KMS-11 (cell line): Measurements from ENCODE around the gene ZRSR2.
"Not testable (repeated sequence)": the region's sequence is repeated elsewhere in the genome, so short reads cannot be mapped to it uniquely, and the experiment has no call there.

Experiments
- H2AFZ ChIP-seq: fragments of 200-600 bp; sonication (generic); 2 replicates; pipeline ENCODE4 v1.6.1; 2016; ENCODE audit warnings: antibody characterized with exemption, mixed run types, low read depth
- H3K27ac ChIP-seq: fragments of 200-600 bp; sonication (generic); 2 replicates; pipeline ENCODE4 v1.6.1; 2016; ENCODE audit warnings: mild to moderate bottlenecking, mixed run types
- H3K27me3 ChIP-seq: fragments of 200-600 bp; sonication (generic); 2 replicates; pipeline ENCODE4 v1.6.1; 2017; ENCODE audit warnings: mild to moderate bottlenecking, low read depth, mixed run types, moderate library complexity; ENCODE audit not compliant: insufficient read depth
- H3K36me3 ChIP-seq: fragments of 200-600 bp; sonication (generic); 2 replicates; pipeline ENCODE4 v1.6.1; 2017; ENCODE audit warnings: mild to moderate bottlenecking, mixed run types; ENCODE audit not compliant: insufficient read depth
- H3K4me1 ChIP-seq: fragments of 200-600 bp; sonication (generic); 2 replicates; pipeline ENCODE4 v1.6.1; 2016; ENCODE audit warnings: mild to moderate bottlenecking, low read depth, mixed run types; ENCODE audit not compliant: poor library complexity, severe bottlenecking
- H3K4me2 ChIP-seq: fragments of 200-600 bp; sonication (generic); 2 replicates; pipeline ENCODE4 v1.7.0; 2016; ENCODE audit warnings: mild to moderate bottlenecking, mixed run types
- H3K4me3 ChIP-seq: fragments of 200-600 bp; sonication (generic); IDR thresholded peaks from 2 replicates; pipeline ENCODE4 v1.6.1; 2017; ENCODE audit warnings: low read depth, low read length, mixed read lengths; ENCODE audit not compliant: insufficient read depth
- H3K79me2 ChIP-seq: fragments of 200-600 bp; sonication (generic); 2 replicates; pipeline ENCODE4 v1.6.1; 2016; ENCODE audit warnings: low read depth, mixed run types; ENCODE audit not compliant: insufficient read depth
- H3K9ac ChIP-seq: fragments of 200-600 bp; sonication (generic); 2 replicates; pipeline ENCODE4 v1.6.1; 2016; ENCODE audit warnings: mild to moderate bottlenecking, mixed run types
- H4K20me1 ChIP-seq: fragments of 200-600 bp; sonication (generic); 2 replicates; pipeline ENCODE4 v1.6.1; 2016; ENCODE audit warnings: mild to moderate bottlenecking, mixed run types; ENCODE audit not compliant: insufficient read depth
- CTCF ChIP-seq: fragments of 200-600 bp; sonication (generic); conservative IDR thresholded peaks from 2 replicates; pipeline ENCODE4 v1.6.1; 2017; ENCODE audit warnings: low read depth, mild to moderate bottlenecking, antibody characterized with exemption, low read length, moderate library complexity, mixed read lengths

ZRSR2 gene

DNA sequence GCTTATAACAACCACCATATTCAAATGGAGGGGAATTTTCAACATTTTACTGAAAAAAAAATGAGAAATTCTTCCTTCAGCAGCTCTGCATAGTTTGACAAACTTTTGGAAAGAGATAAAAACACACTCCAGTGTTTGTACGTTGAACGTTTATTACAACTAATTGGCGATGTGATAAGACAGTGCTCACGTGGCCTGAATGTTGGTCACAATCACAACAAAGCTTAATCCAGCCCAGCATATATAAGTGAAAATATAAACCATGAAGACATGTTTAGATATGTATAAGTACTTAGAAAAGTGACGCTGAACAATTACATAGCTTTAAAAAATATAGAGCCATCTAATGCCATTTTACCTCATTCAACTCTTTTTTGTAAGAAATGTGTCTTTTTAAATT is 35.7 kb downstream of the ZRSR2 start:
- Histone ChIP-seq H3K79me2 (no peaks in the 10 kb centered on the region), H3K27me3 (no peaks in the 10 kb centered on the region), H3K4me3 (no peak overlapping the region), H3K4me2 (no peak overlapping the region), H2AFZ (no peak overlapping the region), H3K27ac (no peak overlapping the region), H3K9ac (no peak overlapping the region), H3K36me3 (no peaks in the 10 kb centered on the region), H3K4me1 (no peaks in the 10 kb centered on the region), H4K20me1 (no peaks in the 10 kb centered on the region)
- no peak for TF ChIP-seq CTCF

DNA sequence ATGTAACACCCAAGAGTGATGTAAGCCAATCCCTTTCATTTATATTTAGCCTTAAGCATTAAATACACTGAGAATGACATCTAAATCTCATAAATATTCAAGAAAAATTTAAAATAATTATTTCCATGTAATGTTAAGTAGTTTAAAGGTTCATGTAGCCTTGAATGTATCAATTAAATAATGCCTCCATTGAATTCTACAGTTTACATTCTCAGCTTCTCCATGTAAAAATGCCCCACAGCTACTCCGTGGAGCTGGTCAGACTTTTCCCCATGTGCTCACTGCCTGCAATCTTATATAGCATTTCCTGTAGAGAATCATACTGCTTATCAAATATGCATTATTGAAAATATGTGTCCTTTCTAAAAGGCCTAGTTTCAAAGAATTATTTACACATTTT is 38.9 kb downstream of the ZRSR2 start:
- Histone ChIP-seq H3K79me2 (no peaks in the 10 kb centered on the region), H3K9ac (no peak overlapping the region), H3K4me3 (no peak overlapping the region), H3K4me2 (no peak overlapping the region), H3K27me3 (no peaks in the 10 kb centered on the region), H3K4me1 (no peaks in the 10 kb centered on the region), H4K20me1 (no peaks in the 10 kb centered on the region), H3K27ac (no peak overlapping the region), H3K36me3 (no peaks in the 10 kb centered on the region), H2AFZ (no peak overlapping the region)
- TF ChIP-seq CTCF: no peak

- not testable (repeated sequence) for H3K79me2 ChIP-seq, H3K36me3 ChIP-seq, H4K20me1 ChIP-seq
Observed at GRCh38 chrX:15831347-15831746, 41.1 kb downstream of the ZRSR2 start.

DNA sequence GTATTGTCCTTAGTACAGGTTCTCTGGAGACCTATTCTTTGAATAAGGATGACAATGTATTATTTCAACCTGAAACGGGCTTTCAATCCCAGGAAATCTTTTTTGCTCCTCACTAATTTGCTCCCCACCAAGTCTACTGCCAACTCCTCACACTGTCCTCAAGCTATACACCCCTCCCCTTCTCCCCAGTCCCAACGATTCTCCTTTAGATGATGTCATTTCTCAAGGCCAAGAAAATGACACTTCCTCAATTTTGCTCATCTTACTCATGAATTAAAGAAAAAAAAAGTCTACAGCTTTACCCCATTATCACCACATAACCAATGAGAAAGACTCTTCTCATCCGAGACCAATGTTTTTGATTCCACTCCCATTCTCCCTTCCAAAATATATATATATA is 43.8 kb downstream of the ZRSR2 start:
- Histone ChIP-seq H3K4me2 (no peak overlapping the region), H3K4me3 (no peak overlapping the region), H3K4me1 (no peaks in the 10 kb centered on the region), H3K36me3 (no peaks in the 10 kb centered on the region), H2AFZ (no peak overlapping the region), H3K27me3 (no peaks in the 10 kb centered on the region), H3K79me2 (no peaks in the 10 kb centered on the region), H3K9ac (no peak overlapping the region), H4K20me1 (no peaks in the 10 kb centered on the region), H3K27ac (no peak overlapping the region)
- TF ChIP-seq CTCF: no peak

More at GRCh38 chrX:15831347-15831746, 41.1 kb downstream of the ZRSR2 start:
- not testable (repeated sequence) for H3K9ac ChIP-seq, H3K27ac ChIP-seq, H3K4me3 ChIP-seq, H3K27me3 ChIP-seq, H2AFZ ChIP-seq, H3K4me1 ChIP-seq, H3K4me2 ChIP-seq

- no peaks in the 10 kb centered on the region for H3K79me2 ChIP-seq
- no peaks in the 10 kb centered on the region for H4K20me1 ChIP-seq
- H3K27ac ChIP-seq: no peak overlapping the region
- no peak overlapping the region for H3K4me3 ChIP-seq
- no peaks in the 10 kb centered on the region for H3K27me3 ChIP-seq
- no peaks in the 10 kb centered on the region for H3K4me1 ChIP-seq
- TF ChIP-seq CTCF: no peak
- no peak overlapping the region for H3K9ac ChIP-seq
- H3K36me3 ChIP-seq: no peaks in the 10 kb centered on the region
- no peak overlapping the region for H3K4me2 ChIP-seq
- H2AFZ ChIP-seq: no peak overlapping the region
Observed at GRCh38 chrX:15834827-15835595, 44.7 kb downstream of the ZRSR2 start.
